PFSK-1 (cell line): ENCODE measurements around the gene GLT8D1.

Experiments
- FOXP2 ChIP-seq: optimal IDR thresholded peaks from 2 replicates; pipeline ENCODE3; 2011; ENCODE audit warnings: borderline replicate concordance, control low read depth, inconsistent platforms; ENCODE audit not compliant: insufficient read depth; ENCODE audit errors: extremely low read length, extremely low read depth
- POLR2AphosphoS5 ChIP-seq: IDR thresholded peaks from 2 replicates; pipeline ENCODE4 v1.6.1; 2012; ENCODE audit warnings: low read depth, mild to moderate bottlenecking, control low read depth, low read length, moderate library complexity
- REST ChIP-seq, 2 experiments: IDR thresholded peaks; 2 replicates each; pipeline versions ENCODE4 v1.6.1 to v1.8.0; 2011 to 2012; ENCODE audit warnings: low read depth in 2 of 2, low read length in 2 of 2, control low read depth in 1 of 2, inconsistent platforms in 1 of 2, mild to moderate bottlenecking in 1 of 2, moderate library complexity in 1 of 2; ENCODE audit not compliant: insufficient read depth in 1 of 2
- SIN3A ChIP-seq: IDR thresholded peaks from 2 replicates; pipeline ENCODE4 v1.6.1; 2012; ENCODE audit warnings: mild to moderate bottlenecking, low read length, moderate library complexity, borderline replicate concordance; ENCODE audit not compliant: insufficient read depth
- TAF1 ChIP-seq: IDR thresholded peaks from 2 replicates; pipeline ENCODE4 v1.6.1; 2012; ENCODE audit warnings: low read length, control low read depth, borderline replicate concordance; ENCODE audit not compliant: insufficient read depth

GLT8D1 gene

DNA sequence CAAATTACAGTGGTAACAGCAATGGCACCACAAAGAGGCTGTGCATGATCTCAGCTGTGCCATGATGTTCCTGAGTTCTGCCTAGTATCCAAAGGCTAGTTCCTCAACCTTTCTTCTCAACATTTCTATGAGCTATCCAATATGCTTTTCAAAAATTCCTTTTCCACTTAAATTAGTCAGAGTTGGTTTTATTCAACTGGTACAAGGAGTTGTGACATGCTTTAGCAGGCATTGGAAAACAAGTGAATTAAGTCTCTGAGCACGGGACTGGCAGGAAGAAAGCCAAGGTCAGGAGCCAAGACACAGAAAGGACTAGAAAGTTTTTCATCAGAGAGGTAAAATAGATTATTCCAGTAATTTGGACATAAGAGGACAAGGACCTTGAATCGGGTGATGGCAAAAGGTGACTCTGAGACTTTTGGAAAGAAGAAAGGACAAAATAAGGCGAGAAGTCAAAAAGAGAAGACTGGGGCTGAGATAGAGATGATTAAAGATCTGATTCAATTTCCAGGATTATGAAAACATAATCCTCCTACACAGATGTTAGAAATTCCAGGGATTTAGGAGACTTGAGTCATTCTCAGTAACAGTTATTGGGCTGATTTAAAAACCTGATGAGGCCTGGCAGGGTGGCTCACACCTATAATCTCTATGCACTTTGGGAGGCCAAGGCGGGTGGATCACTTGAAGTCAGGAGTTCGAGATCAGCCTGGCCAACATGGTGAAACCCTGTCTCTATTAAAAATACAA, 56.0 kb downstream of the GLT8D1 start:
- no peak for TF ChIP-seq FOXP2

DNA sequence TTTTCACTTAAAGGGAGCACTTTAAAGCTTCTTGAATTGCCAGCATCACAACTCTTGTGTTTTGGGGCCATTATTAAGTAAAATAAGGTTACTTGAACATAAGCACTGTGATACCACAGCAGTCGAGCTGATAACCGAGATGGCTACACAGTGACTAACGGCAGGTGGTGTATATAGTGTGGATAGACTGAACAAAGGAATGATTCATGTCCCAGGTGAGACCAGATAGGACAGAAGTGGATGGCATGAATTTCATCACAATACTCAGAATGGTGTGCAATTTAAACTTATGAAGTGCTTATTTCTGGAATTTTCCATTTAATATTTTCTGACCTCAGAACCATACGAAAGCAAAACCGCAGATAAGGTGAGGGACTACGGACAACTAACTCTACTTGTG, 60.0 kb downstream of the GLT8D1 start:
- TF ChIP-seq FOXP2 (no peak), TAF1 (no peak), SIN3A (no peak), REST (IDR thresholded peaks at IDR 0.05; ENCODE audit: insufficient read depth in 1 of 2, low read depth in 2 of 2, low read length in 2 of 2) (no peak), POLR2AphosphoS5 (no peak)
